ENCODE results near the gene TRIM45. TPM values are rescaled to one million over a fixed set of nuclear protein-coding genes. Genes with fewer than 3 reads are reported as not detected.
"Not testable (repeated sequence)": the region's sequence is repeated elsewhere in the genome, so short reads cannot be mapped to it uniquely, and the experiment has no call there.

Gene TRIM45
- total RNA-seq, 6 donors from 2014 or later: 0.30 to 7.3 (median 2.3) TPM

GRCh38 chr1:117162816-117163215 lies 41.3 kb upstream of the TRIM45 start:
- Histone ChIP-seq H3K9me3 (no peaks in the 10 kb centered on the region), H3K4me1 (no peaks in the 10 kb centered on the region), H3K36me3 (no peaks in the 10 kb centered on the region), H3K4me3 (no peak overlapping the region), H3K27me3 (no peaks in the 10 kb centered on the region), H3K27ac (no peak overlapping the region)
- no peak for TF ChIP-seq POLR2AphosphoS5 (IDR thresholded peaks at IDR 0.05)
- TF ChIP-seq POLR2A (IDR thresholded peaks at IDR 0.05): no peak
- no peak for TF ChIP-seq EP300 (IDR thresholded peaks at IDR 0.05)
- TF ChIP-seq CTCF (IDR thresholded peaks at IDR 0.05): no peak
- 87 to 90% methylated on average over 6 of the region's 6 CpGs for WGBS, 2 donors
- DNase-seq: no peak
- no peak for ATAC-seq (ENCODE audit: low FRiP score in 2 of 2)

DNA sequence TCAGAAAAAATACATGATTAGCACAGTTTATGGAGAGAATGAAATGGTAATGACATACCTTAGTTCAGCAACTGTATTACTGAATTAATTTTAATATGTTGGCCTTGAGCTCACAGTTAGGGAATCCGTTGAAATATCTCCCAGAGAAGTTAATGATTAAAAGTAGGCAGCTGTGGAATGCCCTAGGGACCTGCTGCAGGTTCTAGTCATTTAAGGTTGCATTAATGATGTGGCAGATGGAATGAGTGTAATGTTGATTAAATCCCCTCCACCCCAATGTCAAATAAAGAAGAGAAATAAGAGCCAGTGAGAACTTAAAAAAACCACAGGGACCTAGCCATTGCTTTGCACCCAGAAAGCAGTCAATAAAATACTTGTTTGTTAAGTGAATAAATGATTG lies 40.3 kb upstream of the TRIM45 start:
- TF ChIP-seq POLR2AphosphoS5 (IDR thresholded peaks at IDR 0.05): no peak
- TF ChIP-seq POLR2A (IDR thresholded peaks at IDR 0.05): no peak
- TF ChIP-seq CTCF (IDR thresholded peaks at IDR 0.05): no peak
- no peak for TF ChIP-seq EP300 (IDR thresholded peaks at IDR 0.05)
- WGBS, 2 donors: 61 to 68% methylated on average over 1 of the region's 1 CpG
- ATAC-seq (ENCODE audit: low FRiP score in 2 of 2): no peak

DNA sequence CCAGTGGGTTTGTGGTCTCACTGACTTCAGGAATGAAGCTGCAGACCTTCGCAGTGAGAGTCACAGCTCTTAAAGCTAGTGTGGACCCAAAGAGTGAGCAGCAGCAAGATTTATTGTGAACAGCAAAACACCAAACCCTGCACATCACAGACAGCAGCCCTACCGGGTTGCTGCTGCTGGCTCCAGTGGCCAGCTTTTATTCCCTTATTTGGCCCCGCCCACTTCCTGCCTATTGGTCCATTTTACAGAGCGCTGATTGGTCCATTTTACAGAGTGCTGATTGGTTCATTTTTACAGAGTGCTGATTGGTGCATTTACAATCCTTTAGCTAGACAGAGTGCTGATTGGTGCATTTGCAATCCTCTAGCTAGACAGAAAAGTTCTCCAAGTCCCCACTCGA lies 29.8 kb upstream of the TRIM45 start:
- ATAC-seq (ENCODE audit: low FRiP score in 2 of 2); H3K27ac ChIP-seq; H3K9me3 ChIP-seq; H3K4me1 ChIP-seq; H3K4me3 ChIP-seq; H3K27me3 ChIP-seq; DNase-seq; H3K36me3 ChIP-seq: not testable (repeated sequence)
- 86 to 96% methylated on average over 5 of the region's 5 CpGs for WGBS, 2 donors

More for the DNA sequence above, 40.3 kb upstream of the TRIM45 start:
- Histone ChIP-seq H3K27ac (no peak overlapping the region), H3K4me1 (no peaks in the 10 kb centered on the region), H3K9me3 (no peaks in the 10 kb centered on the region), H3K36me3 (no peaks in the 10 kb centered on the region), H3K4me3 (no peak overlapping the region), H3K27me3 (no peaks in the 10 kb centered on the region)
- no peak for DNase-seq

GRCh38 chr1:117150316-117150715 lies 28.8 kb upstream of the TRIM45 start:
- no peaks in the 10 kb centered on the region for H3K4me1 ChIP-seq
- WGBS, 2 donors: 65 to 69% methylated on average over 2 of the region's 2 CpGs
- H3K4me3 ChIP-seq: no peak overlapping the region
- no peaks in the 10 kb centered on the region for H3K9me3 ChIP-seq
- H3K27ac ChIP-seq: no peak overlapping the region
- no peaks in the 10 kb centered on the region for H3K36me3 ChIP-seq
- TF ChIP-seq CTCF (IDR thresholded peaks at IDR 0.05): no peak
- TF ChIP-seq EP300 (IDR thresholded peaks at IDR 0.05): no peak
- TF ChIP-seq POLR2AphosphoS5 (IDR thresholded peaks at IDR 0.05): no peak
- no peak for TF ChIP-seq POLR2A (IDR thresholded peaks at IDR 0.05)
- DNase-seq: no peak
- ATAC-seq (ENCODE audit: low FRiP score in 2 of 2): no peak
- H3K27me3 ChIP-seq: no peaks in the 10 kb centered on the region

DNA sequence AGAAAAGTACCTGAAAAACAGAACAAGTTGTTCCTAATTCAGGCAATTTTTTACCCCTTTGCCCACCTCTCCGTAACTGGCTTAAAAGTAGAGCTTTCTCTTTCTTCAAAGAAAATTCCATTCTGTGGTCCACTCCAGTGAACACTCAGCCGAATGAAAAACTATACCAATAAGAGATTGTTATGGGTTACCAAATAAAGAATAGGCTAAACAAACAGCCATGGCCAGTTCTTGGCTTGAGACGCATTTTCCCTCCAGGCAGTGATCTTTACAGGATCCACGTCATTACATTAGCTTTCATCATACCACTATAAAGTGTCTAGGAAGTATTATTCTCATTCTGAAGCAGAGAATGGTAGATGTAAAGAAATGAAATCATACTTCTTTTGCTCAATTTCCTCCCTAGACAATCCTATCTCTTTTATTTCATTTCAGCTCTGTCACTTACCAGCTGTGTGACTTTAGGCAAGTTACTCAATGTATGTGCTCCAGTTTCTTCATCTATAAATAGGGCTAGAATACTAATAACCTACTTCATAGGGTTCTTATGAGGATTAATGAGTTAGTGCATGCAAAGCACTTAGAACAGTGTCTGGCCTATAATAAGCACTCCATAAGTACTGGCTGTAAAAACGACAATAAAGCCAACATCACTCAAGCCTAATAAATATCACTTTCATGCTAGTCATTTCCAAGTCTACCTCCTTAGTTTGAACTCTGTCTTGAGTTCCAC lies 26.5 kb upstream of the TRIM45 start:
- TF ChIP-seq EP300 (IDR thresholded peaks at IDR 0.05): no peak
- no peak for TF ChIP-seq CTCF (IDR thresholded peaks at IDR 0.05)
- no peak for TF ChIP-seq POLR2A (IDR thresholded peaks at IDR 0.05)
- no peak for TF ChIP-seq POLR2AphosphoS5 (IDR thresholded peaks at IDR 0.05)
- no peak overlapping the region for H3K4me3 ChIP-seq
- WGBS, 2 donors: 61 to 68% methylated on average over 5 of the region's 5 CpGs
- H3K27me3 ChIP-seq: no peaks in the 10 kb centered on the region
- H3K4me1 ChIP-seq: no peaks in the 10 kb centered on the region
- DNase-seq (no peak), ATAC-seq (ENCODE audit: low FRiP score in 2 of 2) (no peak)
- H3K36me3 ChIP-seq: no peaks in the 10 kb centered on the region
- no peaks in the 10 kb centered on the region for H3K9me3 ChIP-seq
- H3K27ac ChIP-seq: no peak overlapping the region

Data from upper lobe of left lung (tissue), 6 donors.